Measurements from ENCODE around the gene GLRX2. TPM values are rescaled to one million over a fixed set of nuclear protein-coding genes. Genes with fewer than 3 reads are reported as not detected.
A peak's percentile ranks its signal among the peaks of the same experiment; 100 is the strongest.

The GLRX2 gene
- total RNA-seq, 4 donors from 2014 or later, result 2.3 to 19.9 (median 11.8) TPM

DNA sequence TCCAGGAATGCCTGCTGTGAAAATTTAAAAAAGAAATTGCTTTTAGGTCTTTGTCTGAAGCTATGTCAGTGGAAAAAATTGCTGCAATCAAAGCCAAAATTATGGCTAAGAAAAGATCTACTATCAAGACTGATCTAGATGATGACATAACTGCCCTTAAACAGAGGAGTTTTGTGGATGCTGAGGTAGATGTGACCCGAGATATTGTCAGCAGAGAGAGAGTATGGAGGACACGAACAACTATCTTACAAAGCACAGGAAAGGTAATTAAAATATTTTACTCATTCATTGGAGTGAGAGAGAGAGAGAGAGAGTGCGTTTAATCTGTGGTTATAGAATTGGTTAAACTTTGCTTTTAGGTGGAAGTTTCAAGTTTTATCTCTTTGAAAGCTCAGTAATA, 36.6 kb upstream of the GLRX2 start:
- Histone ChIP-seq H3K4me1 (no peaks in the 10 kb centered on the region), H3K9me3 (no peaks in the 10 kb centered on the region), H3K27ac (no peak overlapping the region), H3K36me3 (peaks cover 10 to 88% (median 16%) of the 10 kb centered on the region in 3 donors), H3K27me3 (no peaks in the 10 kb centered on the region), H3K4me3 (no peak overlapping the region)
- TF ChIP-seq POLR2A (IDR thresholded peaks at IDR 0.05), result no peak
- TF ChIP-seq, protein P1, sequence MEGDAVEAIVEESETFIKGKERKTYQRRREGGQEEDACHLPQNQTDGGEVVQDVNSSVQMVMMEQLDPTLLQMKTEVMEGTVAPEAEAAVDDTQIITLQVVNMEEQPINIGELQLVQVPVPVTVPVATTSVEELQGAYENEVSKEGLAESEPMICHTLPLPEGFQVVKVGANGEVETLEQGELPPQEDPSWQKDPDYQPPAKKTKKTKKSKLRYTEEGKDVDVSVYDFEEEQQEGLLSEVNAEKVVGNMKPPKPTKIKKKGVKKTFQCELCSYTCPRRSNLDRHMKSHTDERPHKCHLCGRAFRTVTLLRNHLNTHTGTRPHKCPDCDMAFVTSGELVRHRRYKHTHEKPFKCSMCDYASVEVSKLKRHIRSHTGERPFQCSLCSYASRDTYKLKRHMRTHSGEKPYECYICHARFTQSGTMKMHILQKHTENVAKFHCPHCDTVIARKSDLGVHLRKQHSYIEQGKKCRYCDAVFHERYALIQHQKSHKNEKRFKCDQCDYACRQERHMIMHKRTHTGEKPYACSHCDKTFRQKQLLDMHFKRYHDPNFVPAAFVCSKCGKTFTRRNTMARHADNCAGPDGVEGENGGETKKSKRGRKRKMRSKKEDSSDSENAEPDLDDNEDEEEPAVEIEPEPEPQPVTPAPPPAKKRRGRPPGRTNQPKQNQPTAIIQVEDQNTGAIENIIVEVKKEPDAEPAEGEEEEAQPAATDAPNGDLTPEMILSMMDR (IDR thresholded peaks at IDR 0.05), result no peak
- 81 to 85% methylated on average over 3 of the region's 3 CpGs for WGBS, 2 donors
- intact Hi-C loops (cut with DNase I), result no loop called here
- DNase-seq, result no peak

DNA sequence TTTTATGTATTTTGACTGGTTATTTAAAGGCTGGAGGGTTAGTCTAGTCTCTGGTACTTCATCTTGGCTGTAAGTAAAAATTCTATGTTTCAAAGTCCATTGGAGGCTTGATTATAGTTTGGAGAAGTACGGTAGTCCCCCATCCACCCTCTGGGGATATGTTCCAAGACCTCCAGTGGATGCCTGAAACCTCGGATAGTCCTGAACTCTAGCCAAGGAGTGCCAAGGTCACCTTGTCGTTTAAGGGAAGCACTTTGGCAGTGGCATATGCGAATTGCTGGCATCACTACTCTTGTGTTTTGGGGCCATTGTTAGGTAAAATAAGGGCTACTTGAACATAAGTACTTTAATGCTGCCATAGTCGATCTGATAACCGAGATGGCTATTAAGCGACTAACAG, 35.0 kb upstream of the GLRX2 start:
- Histone ChIP-seq H3K27ac (no peak overlapping the region), H3K4me3 (no peak overlapping the region), H3K9me3 (no peaks in the 10 kb centered on the region), H3K36me3 (peaks cover 6 to 88% (median 19%) of the 10 kb centered on the region in 3 donors), H3K4me1 (no peaks in the 10 kb centered on the region), H3K27me3 (no peaks in the 10 kb centered on the region)
- no peak for DNase-seq
- WGBS, 2 donors, result 76 to 85% methylated on average over 7 of the region's 7 CpGs
- TF ChIP-seq, protein P1 (IDR thresholded peaks at IDR 0.05), result no peak
- TF ChIP-seq POLR2A (IDR thresholded peaks at IDR 0.05), result no peak
- intact Hi-C loops (cut with DNase I), result no loop called here

DNA sequence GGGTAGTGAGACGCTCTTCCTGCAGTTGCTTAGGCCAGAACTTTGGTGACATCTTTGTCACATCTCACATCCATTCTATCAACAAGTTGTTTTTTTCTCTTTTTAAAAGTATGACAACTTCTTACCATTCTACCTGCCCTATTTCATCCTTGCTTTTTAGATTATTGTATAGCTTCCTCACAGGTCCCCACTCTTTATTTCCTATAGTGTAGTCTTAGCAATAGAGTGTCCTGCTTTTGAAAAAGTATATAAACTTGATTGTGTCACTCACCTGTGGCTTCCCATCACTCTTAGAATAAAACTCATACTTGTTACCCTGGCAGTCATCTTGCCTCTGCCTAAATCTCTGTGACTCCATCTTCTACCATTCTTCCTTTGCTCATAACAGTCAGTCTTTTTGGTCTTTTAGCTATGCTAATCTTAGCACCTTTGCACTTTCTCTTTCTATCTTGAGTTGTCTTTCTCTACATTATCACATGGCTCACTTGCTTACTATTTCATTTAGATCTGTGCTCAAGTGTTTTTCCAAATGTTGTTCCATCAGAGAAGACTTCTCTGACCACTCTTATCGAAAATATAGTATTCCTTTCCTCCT, 26.1 kb upstream of the GLRX2 start:
- H3K4me1 ChIP-seq, result peaks cover 0 to 3% (median 0%) of the 10 kb centered on the region in 3 donors
- TF ChIP-seq, protein P1 (IDR thresholded peaks at IDR 0.05), result no peak
- no peak for TF ChIP-seq POLR2A (IDR thresholded peaks at IDR 0.05)
- DNase-seq, result no peak
- H3K27me3 ChIP-seq, result no peaks in the 10 kb centered on the region
- 92 to 96% methylated on average over 2 of the region's 2 CpGs for WGBS, 2 donors
- no peak overlapping the region for H3K27ac ChIP-seq
- intact Hi-C loops (cut with DNase I), result no loop called here
- H3K36me3 ChIP-seq, result peaks cover 0 to 77% (median 11%) of the 10 kb centered on the region in 3 donors
- H3K9me3 ChIP-seq, result no peaks in the 10 kb centered on the region
- no peak overlapping the region for H3K4me3 ChIP-seq

DNA sequence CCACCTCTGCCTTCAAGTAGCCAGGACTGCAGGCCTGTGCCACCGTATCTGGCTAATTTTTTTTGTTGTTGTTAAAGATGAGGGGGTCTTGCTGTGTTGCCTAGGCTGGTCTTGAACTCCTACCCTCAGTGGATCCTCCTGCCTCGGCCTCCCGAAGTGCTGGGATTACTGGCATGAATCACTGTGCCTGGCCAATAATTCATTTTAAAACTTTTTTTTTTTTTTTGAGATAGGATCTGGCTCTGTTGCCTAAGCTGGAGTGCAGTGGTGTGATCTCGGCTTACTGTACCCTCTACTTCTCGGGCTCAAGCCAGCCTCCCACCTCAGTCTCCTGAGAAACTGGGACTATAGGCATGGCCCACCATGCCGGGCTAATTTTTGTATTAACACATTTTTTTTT, 20.2 kb upstream of the GLRX2 start:
- H3K27me3 ChIP-seq, result no peaks in the 10 kb centered on the region
- peaks cover 0 to 47% (median 0%) of the 10 kb centered on the region in 3 donors for H3K36me3 ChIP-seq
- no peak overlapping the region for H3K27ac ChIP-seq
- intact Hi-C loops (cut with DNase I), result loop anchor here (10.0 kb wide), 1 partner anchor 61 kb away; no protein-coding TSS in a partner anchor
- no peak overlapping the region for H3K4me3 ChIP-seq
- H3K9me3 ChIP-seq, result no peaks in the 10 kb centered on the region
- TF ChIP-seq POLR2A (IDR thresholded peaks at IDR 0.05), result no peak
- TF ChIP-seq, protein P1 (IDR thresholded peaks at IDR 0.05), result no peak
- H3K4me1 ChIP-seq, result peaks cover 6 to 44% (median 13%) of the 10 kb centered on the region in 3 donors
- WGBS, 2 donors, result 86 to 97% methylated on average over 6 of the region's 6 CpGs
- DNase-seq, result no peak

DNA sequence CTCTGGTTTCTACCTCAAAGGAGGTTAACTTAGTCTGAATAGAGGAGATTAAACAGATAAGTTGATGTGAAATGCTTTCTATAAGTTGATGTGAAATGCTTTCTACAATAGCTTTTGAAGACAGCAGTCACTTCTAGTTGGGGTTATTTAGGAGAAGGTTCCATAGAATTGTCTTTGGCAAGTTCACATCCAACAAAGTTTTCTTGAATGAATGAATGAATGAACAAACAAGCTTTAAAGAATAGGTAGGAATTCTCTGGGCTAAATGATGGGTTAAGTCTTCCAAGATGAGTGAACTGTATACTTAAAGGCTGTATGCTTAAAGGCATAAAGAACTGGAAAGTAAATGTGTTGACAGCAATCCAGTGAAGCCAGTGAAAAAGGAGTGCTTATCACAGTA, 18.5 kb upstream of the GLRX2 start:
- Histone ChIP-seq H3K27me3 (no peaks in the 10 kb centered on the region), H3K4me3 (peak overlapping the region in 2 of 4 donors; percentile 75 to 83), H3K27ac (no peak overlapping the region), H3K9me3 (no peaks in the 10 kb centered on the region), H3K4me1 (peaks cover 6 to 44% (median 13%) of the 10 kb centered on the region in 3 donors), H3K36me3 (peaks cover 0 to 33% (median 0%) of the 10 kb centered on the region in 3 donors)
- DNase-seq, result no peak
- TF ChIP-seq, protein P1 (IDR thresholded peaks at IDR 0.05), result no peak
- TF ChIP-seq POLR2A (IDR thresholded peaks at IDR 0.05), result no peak
- intact Hi-C loops (cut with DNase I), result loop anchor here (5.0 to 10.0 kb wide), 2 partner anchors 59 to 316 kb away; partner anchors contain the start of gene RGS2
